ENCODE data around the gene RRP36.

The RRP36 gene
- total RNA-seq: 21.4 to 33.0 (median 27.9) reads per million in 3 donors

DNA sequence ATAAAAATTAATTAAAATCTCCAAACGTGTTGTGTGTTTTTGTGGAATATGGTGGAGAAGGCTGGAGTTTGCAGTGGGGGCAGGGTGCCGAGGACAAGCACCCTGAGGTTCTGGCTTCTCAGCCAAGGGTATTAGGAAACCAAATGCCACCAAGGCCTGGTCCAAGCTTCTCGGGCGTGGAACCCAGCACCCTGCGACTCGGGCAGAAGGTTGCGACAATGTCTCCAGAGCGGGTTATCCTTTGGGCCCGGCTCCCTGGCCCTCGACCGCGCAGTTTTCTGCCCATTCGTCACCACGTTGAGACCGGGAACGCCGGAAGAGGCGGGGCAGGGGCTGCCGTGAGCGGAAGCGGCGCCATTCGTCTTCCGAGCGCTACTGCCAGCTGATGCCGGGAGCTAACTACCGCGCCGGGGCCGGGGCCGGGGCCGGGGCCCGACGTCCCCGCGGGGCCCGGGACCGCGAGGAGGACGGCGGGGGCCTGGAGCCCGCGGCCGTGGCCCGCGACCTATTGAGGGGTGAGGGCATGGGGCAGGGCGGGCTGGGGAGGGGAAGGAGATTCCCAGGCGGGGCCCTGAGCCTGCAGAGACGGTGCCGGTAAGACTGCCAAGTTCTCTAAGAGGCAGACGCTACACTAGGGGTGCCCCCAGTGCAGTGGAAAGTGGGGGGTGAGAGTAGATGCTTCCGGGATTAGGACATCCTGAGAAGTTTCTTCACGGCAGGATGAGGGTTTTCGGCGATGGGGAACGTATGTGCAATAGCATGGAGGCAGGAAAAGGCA is at the start of gene RRP36:
RRP36 (plus strand) TSS at position 354 of the 778 bp plus-strand sequence; CDS start at position 386, 32 bp downstream.
- peak within 1 kb of the TSS; percentile 65 for H3K27ac ChIP-seq (ENCODE audit: insufficient read depth, low read length, poor library complexity, severe bottlenecking)
- peaks cover 16% of the 10 kb centered on the region for H3K4me1 ChIP-seq (ENCODE audit: control insufficient read depth, insufficient read depth, low read length, poor library complexity, severe bottlenecking)
- H3K9me3 ChIP-seq (ENCODE audit: control insufficient read depth, low read length): no peaks in the 10 kb centered on the region
- H3K4me3 ChIP-seq (ENCODE audit: insufficient read depth, low read depth, low read length, poor library complexity, severe bottlenecking): peak within 1 kb of the TSS; percentile 74
- peaks cover 38% of the 10 kb centered on the region for H3K36me3 ChIP-seq (ENCODE audit: control insufficient read depth, insufficient read depth, low read length)
- peak; percentile 35 to 54 (median 53) for DNase-seq
- H3K27me3 ChIP-seq (replicated peaks; ENCODE audit: control insufficient read depth, insufficient read depth, low read length, poor library complexity, severe bottlenecking): no peaks in the 10 kb centered on the region

DNA sequence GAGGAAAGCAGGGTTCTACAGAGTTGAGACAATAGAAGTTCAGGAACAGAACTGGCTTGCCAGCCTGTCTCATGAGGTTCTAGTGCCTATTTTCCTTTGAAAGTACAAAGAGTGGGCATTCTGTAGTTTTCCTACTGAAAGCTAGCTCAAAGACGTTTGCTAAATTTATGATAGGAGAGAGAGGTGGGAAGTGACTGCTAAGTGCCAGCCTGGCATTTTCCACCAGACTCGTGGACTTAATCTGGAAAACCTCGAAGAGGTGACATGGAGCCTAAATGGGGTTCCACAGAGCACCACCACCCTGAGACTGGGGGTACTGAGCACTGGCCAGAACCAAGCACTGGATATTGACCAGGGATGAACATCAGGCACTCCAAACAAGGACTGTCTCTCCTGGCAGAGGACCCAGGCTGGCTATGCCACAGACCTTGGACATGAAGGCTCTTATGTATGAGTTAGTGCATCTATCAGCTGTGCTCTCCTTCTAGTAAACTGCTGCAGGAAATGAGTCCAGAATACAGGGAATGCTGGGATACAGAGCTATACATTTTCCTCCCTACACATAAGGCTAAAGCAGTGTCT is 49.6 kb upstream of the RRP36 start:
- no peaks in the 10 kb centered on the region for H3K27me3 ChIP-seq (replicated peaks; ENCODE audit: control insufficient read depth, insufficient read depth, low read length, poor library complexity, severe bottlenecking)
- H3K4me3 ChIP-seq (ENCODE audit: insufficient read depth, low read depth, low read length, poor library complexity, severe bottlenecking): no peak overlapping the region
- no peak overlapping the region for H3K27ac ChIP-seq (ENCODE audit: insufficient read depth, low read length, poor library complexity, severe bottlenecking)
- DNase-seq: no peak
- H3K4me1 ChIP-seq (ENCODE audit: control insufficient read depth, insufficient read depth, low read length, poor library complexity, severe bottlenecking): no peaks in the 10 kb centered on the region
- no peaks in the 10 kb centered on the region for H3K9me3 ChIP-seq (ENCODE audit: control insufficient read depth, low read length)
- H3K36me3 ChIP-seq (ENCODE audit: control insufficient read depth, insufficient read depth, low read length): peaks cover 3% of the 10 kb centered on the region

GRCh38 chr6:42973926-42974325 is 47.5 kb upstream of the RRP36 start:
- Histone ChIP-seq H3K27me3 (replicated peaks; ENCODE audit: control insufficient read depth, insufficient read depth, low read length, poor library complexity, severe bottlenecking) (no peaks in the 10 kb centered on the region), H3K4me3 (ENCODE audit: insufficient read depth, low read depth, low read length, poor library complexity, severe bottlenecking) (no peak overlapping the region), H3K27ac (ENCODE audit: insufficient read depth, low read length, poor library complexity, severe bottlenecking) (no peak overlapping the region), H3K36me3 (ENCODE audit: control insufficient read depth, insufficient read depth, low read length) (no peaks in the 10 kb centered on the region), H3K9me3 (ENCODE audit: control insufficient read depth, low read length) (no peaks in the 10 kb centered on the region), H3K4me1 (ENCODE audit: control insufficient read depth, insufficient read depth, low read length, poor library complexity, severe bottlenecking) (peaks cover 11% of the 10 kb centered on the region)
- DNase-seq: no peak

DNA sequence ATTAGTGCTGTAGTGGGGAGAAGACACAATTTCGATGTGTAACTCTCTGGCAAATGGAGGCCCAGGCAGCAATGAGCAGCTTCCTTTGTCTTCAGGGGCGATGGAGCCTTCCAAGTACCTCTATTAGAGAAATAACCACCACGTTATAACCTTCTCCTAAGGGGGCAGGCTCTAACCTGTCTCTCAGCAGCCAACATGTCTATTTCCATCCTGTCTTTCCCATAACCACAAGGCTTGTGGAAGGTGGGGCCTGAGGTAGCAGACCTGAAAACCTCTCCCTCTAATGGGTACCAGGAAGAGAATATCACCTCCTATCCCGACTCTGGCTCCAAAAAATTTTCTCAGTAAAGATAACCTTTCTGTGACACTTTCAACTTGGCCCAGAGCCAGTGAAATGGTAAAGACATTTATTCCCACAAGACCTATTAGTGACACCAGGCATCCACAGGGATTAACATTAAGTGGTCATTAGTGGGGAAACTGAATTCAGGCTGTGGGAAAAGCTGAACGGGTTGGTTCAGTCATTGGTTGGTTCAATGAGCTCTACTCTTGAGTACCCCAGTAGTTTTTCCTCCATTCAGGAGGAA is 46.4 kb upstream of the RRP36 start:
- no peak overlapping the region for H3K27ac ChIP-seq (ENCODE audit: insufficient read depth, low read length, poor library complexity, severe bottlenecking)
- no peaks in the 10 kb centered on the region for H3K36me3 ChIP-seq (ENCODE audit: control insufficient read depth, insufficient read depth, low read length)
- H3K27me3 ChIP-seq (replicated peaks; ENCODE audit: control insufficient read depth, insufficient read depth, low read length, poor library complexity, severe bottlenecking): no peaks in the 10 kb centered on the region
- no peak for DNase-seq
- no peak overlapping the region for H3K4me3 ChIP-seq (ENCODE audit: insufficient read depth, low read depth, low read length, poor library complexity, severe bottlenecking)
- no peaks in the 10 kb centered on the region for H3K9me3 ChIP-seq (ENCODE audit: control insufficient read depth, low read length)
- H3K4me1 ChIP-seq (ENCODE audit: control insufficient read depth, insufficient read depth, low read length, poor library complexity, severe bottlenecking): peaks cover 15% of the 10 kb centered on the region

- Histone ChIP-seq H3K9me3 (ENCODE audit: control insufficient read depth, low read length) (no peaks in the 10 kb centered on the region), H3K27me3 (replicated peaks; ENCODE audit: control insufficient read depth, insufficient read depth, low read length, poor library complexity, severe bottlenecking) (no peaks in the 10 kb centered on the region)
Observed at GRCh38 chr6:42978487-42978838, 43.0 kb upstream of the RRP36 start.

GRCh38 chr6:42978839-42979522 is 42.4 kb upstream of the RRP36 start, which contains the start of gene PEX6:
PEX6 (minus strand) TSS chr6:42979181; CDS start chr6:42979150, 31 bp downstream.
- H3K27me3 ChIP-seq (replicated peaks; ENCODE audit: control insufficient read depth, insufficient read depth, low read length, poor library complexity, severe bottlenecking): no peaks in the 10 kb centered on the region
- H3K36me3 ChIP-seq (ENCODE audit: control insufficient read depth, insufficient read depth, low read length): no peaks in the 10 kb centered on the region
- peak within 1 kb of the TSS; percentile 83 for H3K27ac ChIP-seq (ENCODE audit: insufficient read depth, low read length, poor library complexity, severe bottlenecking)
- H3K4me3 ChIP-seq (ENCODE audit: insufficient read depth, low read depth, low read length, poor library complexity, severe bottlenecking): peak within 1 kb of the TSS; percentile 80
- no peaks in the 10 kb centered on the region for H3K9me3 ChIP-seq (ENCODE audit: control insufficient read depth, low read length)
- peak; percentile 86 to 90 (median 89) for DNase-seq
- peaks cover 27% of the 10 kb centered on the region for H3K4me1 ChIP-seq (ENCODE audit: control insufficient read depth, insufficient read depth, low read length, poor library complexity, severe bottlenecking)

More at GRCh38 chr6:42978487-42978838, 43.0 kb upstream of the RRP36 start:
- H3K4me1 ChIP-seq (ENCODE audit: control insufficient read depth, insufficient read depth, low read length, poor library complexity, severe bottlenecking): peaks cover 22% of the 10 kb centered on the region
- no peaks in the 10 kb centered on the region for H3K36me3 ChIP-seq (ENCODE audit: control insufficient read depth, insufficient read depth, low read length)
- DNase-seq: no peak
- peak overlapping the region; percentile 83 for H3K27ac ChIP-seq (ENCODE audit: insufficient read depth, low read length, poor library complexity, severe bottlenecking)
- H3K4me3 ChIP-seq (ENCODE audit: insufficient read depth, low read depth, low read length, poor library complexity, severe bottlenecking): peak overlapping the region; percentile 80

- DNase-seq: no peak
- Histone ChIP-seq H3K36me3 (ENCODE audit: control insufficient read depth, insufficient read depth, low read length) (no peaks in the 10 kb centered on the region), H3K4me1 (ENCODE audit: control insufficient read depth, insufficient read depth, low read length, poor library complexity, severe bottlenecking) (peaks cover 28% of the 10 kb centered on the region)
Observed at GRCh38 chr6:42979523-42980177, 41.8 kb upstream of the RRP36 start.

DNA sequence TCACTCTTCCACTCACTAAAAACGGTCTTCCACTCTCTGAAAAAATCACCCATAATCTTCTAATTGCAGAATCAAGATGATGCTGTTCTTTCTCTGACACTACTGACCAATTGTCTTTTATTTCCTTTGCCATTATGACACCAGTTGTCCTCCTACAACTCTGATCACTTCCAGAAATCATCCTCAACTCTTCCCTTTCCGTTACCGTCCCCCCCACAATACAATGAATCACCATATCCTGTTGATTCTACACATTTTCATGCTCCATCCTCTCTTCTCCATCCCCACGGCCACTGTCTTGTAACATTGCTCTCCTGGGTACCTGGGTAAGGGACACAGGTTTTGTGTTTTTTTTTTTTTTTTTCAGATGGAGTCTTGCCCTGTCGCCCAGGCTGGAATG is 39.6 kb upstream of the RRP36 start:
- no peaks in the 10 kb centered on the region for H3K36me3 ChIP-seq (ENCODE audit: control insufficient read depth, insufficient read depth, low read length)
- no peak overlapping the region for H3K27ac ChIP-seq (ENCODE audit: insufficient read depth, low read length, poor library complexity, severe bottlenecking)
- H3K9me3 ChIP-seq (ENCODE audit: control insufficient read depth, low read length): no peaks in the 10 kb centered on the region

More at GRCh38 chr6:42979523-42980177, 41.8 kb upstream of the RRP36 start:
- no peaks in the 10 kb centered on the region for H3K9me3 ChIP-seq (ENCODE audit: control insufficient read depth, low read length)
- peak overlapping the region; percentile 83 for H3K27ac ChIP-seq (ENCODE audit: insufficient read depth, low read length, poor library complexity, severe bottlenecking)
- H3K4me3 ChIP-seq (ENCODE audit: insufficient read depth, low read depth, low read length, poor library complexity, severe bottlenecking): peak overlapping the region; percentile 80
- H3K27me3 ChIP-seq (replicated peaks; ENCODE audit: control insufficient read depth, insufficient read depth, low read length, poor library complexity, severe bottlenecking): no peaks in the 10 kb centered on the region

DNA sequence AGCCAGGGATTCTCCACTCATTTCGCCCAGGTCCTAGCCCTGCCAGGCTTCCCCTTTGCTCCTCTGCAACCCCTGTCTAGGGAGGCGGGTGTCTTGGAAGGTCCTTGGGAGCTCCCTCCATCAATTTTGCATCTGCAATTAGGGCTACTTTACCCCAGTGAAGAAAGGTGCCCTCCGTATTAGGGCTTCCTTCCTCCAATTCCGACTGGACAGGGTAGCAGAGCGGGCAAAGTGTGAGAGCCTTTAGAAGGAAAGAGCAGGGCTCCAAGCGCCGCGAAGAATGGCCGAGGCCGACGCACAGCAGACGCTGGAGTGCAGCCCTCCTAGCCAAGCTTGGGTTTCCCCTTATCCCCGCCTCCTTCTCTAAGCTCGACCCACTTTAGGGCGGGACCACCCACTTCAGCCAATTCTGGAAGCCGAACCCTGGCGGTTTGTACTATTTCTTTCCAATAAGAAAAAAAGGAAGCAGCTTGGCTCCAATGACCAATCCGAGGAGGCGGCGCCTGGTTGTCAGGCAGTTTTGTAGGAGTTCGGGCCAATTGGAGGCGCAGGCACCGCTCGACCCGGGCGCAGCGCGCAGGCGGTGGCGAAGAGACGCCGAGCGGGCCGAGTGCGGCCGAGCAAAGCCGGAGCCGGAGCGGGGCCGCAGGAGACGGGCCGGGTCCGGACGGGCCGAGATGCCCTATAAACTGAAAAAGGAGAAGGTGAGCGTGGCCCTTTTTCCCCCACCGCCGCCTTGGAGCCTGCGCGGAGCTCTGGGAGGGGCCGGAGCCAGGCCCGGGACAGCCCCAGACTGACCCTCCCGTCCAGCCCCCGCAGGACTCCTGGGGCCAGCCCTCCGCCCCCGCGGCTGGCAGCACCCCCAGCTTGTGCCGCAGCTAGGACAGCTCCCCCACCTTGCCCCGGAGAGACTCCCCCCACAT is 37.2 kb upstream of the RRP36 start, which contains the start of gene PPP2R5D:
PPP2R5D (plus strand) TSS at position 570 of the 923 bp plus-strand sequence; CDS start at position 678, 108 bp downstream.
- peaks cover 44% of the 10 kb centered on the region for H3K4me1 ChIP-seq (ENCODE audit: control insufficient read depth, insufficient read depth, low read length, poor library complexity, severe bottlenecking)

More for the DNA sequence above, 39.6 kb upstream of the RRP36 start:
- H3K4me1 ChIP-seq (ENCODE audit: control insufficient read depth, insufficient read depth, low read length, poor library complexity, severe bottlenecking): peaks cover 44% of the 10 kb centered on the region
- DNase-seq: no peak
- H3K27me3 ChIP-seq (replicated peaks; ENCODE audit: control insufficient read depth, insufficient read depth, low read length, poor library complexity, severe bottlenecking): no peaks in the 10 kb centered on the region
- H3K4me3 ChIP-seq (ENCODE audit: insufficient read depth, low read depth, low read length, poor library complexity, severe bottlenecking): no peak overlapping the region

More for the DNA sequence above, 37.2 kb upstream of the RRP36 start, which contains the start of gene PPP2R5D:
- peak; percentile 92 to 97 (median 97) for DNase-seq
- H3K27me3 ChIP-seq (replicated peaks; ENCODE audit: control insufficient read depth, insufficient read depth, low read length, poor library complexity, severe bottlenecking): no peaks in the 10 kb centered on the region
- H3K4me3 ChIP-seq (ENCODE audit: insufficient read depth, low read depth, low read length, poor library complexity, severe bottlenecking): peak within 1 kb of the TSS; percentile 95
- no peaks in the 10 kb centered on the region for H3K9me3 ChIP-seq (ENCODE audit: control insufficient read depth, low read length)
- peaks cover 8% of the 10 kb centered on the region for H3K36me3 ChIP-seq (ENCODE audit: control insufficient read depth, insufficient read depth, low read length)
- H3K27ac ChIP-seq (ENCODE audit: insufficient read depth, low read length, poor library complexity, severe bottlenecking): peak within 1 kb of the TSS; percentile 87

Measured in effector memory CD4-positive, alpha-beta T cell (primary cell).